ENCODE results near the gene PIANP.
"Not testable (repeated sequence)": the region's sequence is repeated elsewhere in the genome, so short reads cannot be mapped to it uniquely, and the experiment has no call there.

PIANP gene, protein sequence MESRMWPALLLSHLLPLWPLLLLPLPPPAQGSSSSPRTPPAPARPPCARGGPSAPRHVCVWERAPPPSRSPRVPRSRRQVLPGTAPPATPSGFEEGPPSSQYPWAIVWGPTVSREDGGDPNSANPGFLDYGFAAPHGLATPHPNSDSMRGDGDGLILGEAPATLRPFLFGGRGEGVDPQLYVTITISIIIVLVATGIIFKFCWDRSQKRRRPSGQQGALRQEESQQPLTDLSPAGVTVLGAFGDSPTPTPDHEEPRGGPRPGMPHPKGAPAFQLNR

DNA sequence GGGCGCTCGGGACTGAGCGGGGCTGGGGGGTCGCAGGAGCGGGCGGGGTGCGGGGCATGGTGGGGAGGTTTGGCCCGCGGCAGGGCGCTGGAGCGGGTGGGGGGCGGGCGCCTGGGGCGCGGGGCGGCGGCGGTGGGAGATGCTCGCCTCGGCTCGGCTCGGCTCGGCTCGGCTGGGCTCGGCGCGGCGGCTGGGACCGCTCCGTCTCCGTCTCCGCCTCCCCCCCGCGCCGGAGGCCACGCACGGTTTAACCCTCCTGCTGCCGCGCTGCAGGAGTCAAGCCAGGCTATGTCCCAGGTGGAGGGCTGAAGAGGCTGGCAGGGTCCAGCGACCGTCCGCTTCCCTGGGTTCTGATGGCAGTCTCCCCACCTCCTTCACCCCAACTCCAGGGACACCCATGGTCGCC lies at the start of gene PIANP:
PIANP (minus strand) TSS at position 170 of the 406 bp plus-strand sequence. CDS start 2,754 bp downstream, outside the sequence.
- peak; percentile 64 for DNase-seq

- DNase-seq = no peak
Observed at GRCh38 chr12:6748761-6749160, 48.1 kb upstream of the PIANP start.

DNA sequence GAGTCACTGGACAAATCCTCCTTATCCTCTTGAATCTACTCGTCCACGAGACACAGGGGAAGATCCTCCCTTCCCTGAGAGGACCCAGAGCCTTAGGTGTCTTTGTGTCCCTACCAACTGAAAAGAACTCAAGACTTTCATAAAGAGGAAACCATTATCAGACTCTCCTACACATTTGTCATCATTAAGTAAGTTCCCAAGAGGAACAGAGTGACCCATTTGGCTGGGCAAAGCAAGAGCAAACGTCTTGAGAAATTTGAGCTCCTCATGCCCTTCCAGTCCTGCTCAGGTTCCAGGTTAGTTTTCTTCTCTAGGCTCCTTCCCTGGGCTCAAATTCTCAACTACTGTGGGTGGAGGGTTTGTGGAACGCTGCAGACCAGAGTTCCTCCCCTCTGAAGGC lies 46.6 kb upstream of the PIANP start:
- no peak for DNase-seq

- no peak for DNase-seq
Observed at GRCh38 chr12:6745741-6746525, 45.3 kb upstream of the PIANP start.

DNA sequence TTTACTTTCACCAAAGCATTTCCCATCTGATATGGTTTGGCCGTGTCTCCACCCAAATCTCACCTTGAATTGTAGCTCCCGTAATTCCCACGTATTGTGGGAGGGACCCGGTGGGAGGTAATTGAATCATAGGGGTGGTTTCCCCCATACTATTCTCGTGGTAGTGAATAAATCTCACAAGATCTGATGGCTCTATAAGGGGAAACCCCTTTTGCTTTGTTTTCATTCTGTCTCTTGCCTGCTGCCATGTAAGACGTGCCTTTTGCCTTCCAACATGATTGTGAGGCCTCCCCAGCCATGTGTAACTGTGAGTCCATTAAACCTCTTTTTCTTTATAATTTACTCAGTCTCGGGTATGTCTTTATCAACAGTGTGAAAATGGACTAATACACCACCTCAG lies 42.7 kb upstream of the PIANP start:
- DNase-seq = not testable (repeated sequence)

DNA sequence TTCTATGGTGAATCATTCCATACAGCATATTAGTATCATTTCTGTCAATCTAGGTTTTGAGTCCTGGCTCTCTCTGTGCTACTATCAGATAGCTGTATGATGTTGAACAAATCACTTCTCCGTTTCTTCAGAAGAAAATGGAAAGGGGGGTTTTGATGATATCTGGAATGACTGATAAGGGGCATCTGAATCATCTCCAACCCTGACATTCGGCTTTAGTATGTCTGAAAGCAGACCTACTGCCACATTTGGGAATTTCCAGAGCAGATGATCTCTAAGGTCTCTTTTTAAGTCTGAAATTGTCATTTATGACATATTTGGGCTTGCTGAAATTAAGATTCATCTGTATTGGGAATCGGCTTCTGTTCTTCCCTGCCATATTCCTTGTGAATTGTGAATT lies 42.2 kb upstream of the PIANP start:
- no peak for DNase-seq

- DNase-seq = not testable (repeated sequence)
Observed at GRCh38 chr12:6742080-6742479, 41.5 kb upstream of the PIANP start.

DNA sequence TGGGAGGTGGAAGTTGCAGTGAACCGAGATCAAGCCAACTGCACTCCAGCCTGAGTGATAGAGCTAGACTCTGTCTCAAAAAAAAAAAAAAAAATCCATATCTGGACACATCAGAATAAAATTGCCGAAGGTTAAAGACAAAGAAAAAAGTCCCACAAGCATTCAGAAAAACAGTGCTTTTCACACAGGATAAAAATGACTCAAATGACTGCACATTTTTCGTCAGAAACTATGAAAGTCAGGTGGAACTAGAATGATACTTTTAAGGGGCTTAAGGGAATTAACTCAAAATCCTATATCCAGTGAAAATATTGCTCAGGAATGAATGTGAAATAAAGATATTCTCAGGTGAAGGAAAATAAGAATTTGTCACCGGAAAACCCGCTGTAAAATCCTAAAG lies 36.1 kb upstream of the PIANP start:
- DNase-seq = no peak

- DNase-seq = peak; percentile 65
Observed at GRCh38 chr12:6735448-6736191, 35.0 kb upstream of the PIANP start.

DNA sequence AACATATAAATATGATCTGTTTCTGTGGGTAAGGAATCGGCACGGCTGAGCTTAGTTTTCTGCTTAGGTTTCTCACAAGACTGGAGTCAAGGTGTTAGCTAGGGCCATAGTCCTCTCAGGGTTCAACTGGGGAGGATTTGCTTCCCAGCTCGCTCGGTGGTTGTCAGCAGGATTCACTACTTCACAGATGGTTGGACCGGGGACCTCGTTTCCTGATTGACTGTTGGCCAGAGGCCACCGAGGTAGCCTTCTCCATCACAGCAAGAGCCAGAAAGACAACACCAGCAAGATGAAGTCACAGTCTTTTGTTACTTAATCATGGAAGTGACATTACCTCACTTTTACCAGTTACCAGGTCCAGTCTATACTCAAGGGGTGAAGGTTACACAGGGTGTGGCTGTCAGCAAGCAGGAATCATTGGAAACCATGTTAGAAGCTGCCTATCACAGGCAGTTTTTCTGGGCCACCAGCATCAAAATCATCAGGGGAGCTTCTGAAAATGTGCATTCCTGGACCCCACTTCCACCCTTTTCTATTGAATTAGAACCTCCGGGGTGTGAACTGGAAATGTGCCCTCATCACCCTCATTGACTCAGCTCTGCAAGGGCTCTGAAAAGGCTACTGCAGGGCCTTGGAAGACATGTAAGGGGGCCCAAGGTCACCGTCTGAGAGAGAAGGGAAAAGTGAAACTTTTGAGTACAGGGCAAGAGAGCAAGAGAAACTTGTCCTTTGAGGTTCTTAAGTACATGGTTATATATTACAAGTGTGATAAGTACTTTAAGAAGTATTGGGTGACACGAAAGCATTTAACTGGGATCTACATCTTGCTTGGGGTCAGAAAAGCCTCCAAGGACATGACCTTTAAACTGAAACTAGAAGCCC lies 34.1 kb upstream of the PIANP start:
- no peak for DNase-seq

- DNase-seq = no peak
Observed at GRCh38 chr12:6730169-6730568, 29.6 kb upstream of the PIANP start.

- DNase-seq = no peak
Observed at GRCh38 chr12:6729186-6729585, 28.6 kb upstream of the PIANP start.

- DNase-seq = no peak
Observed at GRCh38 chr12:6725350-6725749, 24.7 kb upstream of the PIANP start.

GRCh38 chr12:6724409-6724797 lies 23.8 kb upstream of the PIANP start:
- peak; percentile 60 for DNase-seq

- DNase-seq = peak; percentile 100
Observed at GRCh38 chr12:6723607-6724408, 23.2 kb upstream of the PIANP start, which contains the start of gene COPS7A. Gene COPS7A, plus strand, starts transcription at chr12:6724046. Its CDS starts 611 bp downstream, at chr12:6724657.

DNA sequence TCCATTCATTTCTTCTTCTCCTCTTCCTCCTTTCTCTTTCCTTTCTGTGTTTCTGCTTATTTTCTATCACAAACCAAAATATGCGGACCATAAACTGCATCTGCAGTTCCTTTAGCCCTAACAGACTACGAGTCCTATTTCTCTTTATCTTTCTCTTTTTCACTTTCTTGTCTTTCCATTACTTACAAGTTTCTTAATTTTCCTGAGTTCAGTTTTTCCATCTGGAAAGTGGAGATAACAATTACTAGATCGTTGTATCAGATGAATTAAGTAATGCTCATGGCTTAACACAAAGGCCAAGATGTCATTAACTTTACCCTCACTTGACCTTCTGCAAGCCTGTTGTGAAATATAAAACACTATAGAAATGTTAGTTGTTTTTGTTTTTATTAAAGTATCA lies 22.2 kb upstream of the PIANP start:
- DNase-seq = no peak

DNA sequence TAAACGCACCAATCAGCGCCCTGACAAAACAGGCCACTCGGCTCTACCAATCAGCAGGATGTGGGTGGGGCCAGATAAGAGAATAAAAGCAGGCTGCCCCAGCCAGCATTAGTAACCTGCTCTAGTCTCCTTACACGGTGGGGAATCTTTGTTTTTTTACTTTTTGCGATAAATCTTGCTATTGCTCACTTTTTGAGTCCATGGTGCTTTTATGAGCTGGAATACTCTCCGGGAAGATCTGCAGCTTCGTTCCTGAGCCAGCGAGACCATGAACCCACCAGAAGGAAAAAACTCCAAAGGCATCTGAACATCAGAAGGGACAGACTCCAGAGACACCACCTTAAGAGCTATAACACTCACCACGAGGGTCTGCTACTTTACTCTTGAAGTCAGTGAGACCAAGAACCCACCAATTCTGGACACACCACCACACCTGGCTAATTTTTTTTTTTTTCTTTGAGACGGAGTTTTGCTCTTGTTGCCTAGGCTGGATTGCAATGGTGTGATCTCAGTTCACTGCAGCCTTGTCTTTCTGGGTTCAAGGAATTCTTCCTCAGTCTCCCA lies 16.3 kb upstream of the PIANP start:
- no peak for DNase-seq

GRCh38 chr12:6716031-6716873 lies 15.6 kb upstream of the PIANP start:
- not testable (repeated sequence) for DNase-seq

GRCh38 chr12:6708960-6709394 lies 8.4 kb upstream of the PIANP start:
- DNase-seq = no peak

GRCh38 chr12:6708351-6708750 lies 7.7 kb upstream of the PIANP start:
- DNase-seq = not testable (repeated sequence)
